BE2C (cell line): ENCODE results near the gene IL5RA.

ENCODE experiments used
- DNase-seq: peaks from one replicate; pipeline ENCODE4 v3.0.0-alpha.2; 2020
- H3K27me3 ChIP-seq: fragments of 250-450 bp; sonication (Bioruptor Pico); 2 replicates; pipeline ENCODE4 v1.5.1; 2020; ENCODE audit warnings: mild to moderate bottlenecking
- H3K36me3 ChIP-seq: fragments of 250-450 bp; sonication (Bioruptor Pico); 2 replicates; pipeline ENCODE4 v1.5.1; 2020; ENCODE audit warnings: mild to moderate bottlenecking
- H3K4me1 ChIP-seq: fragments of 250-450 bp; sonication (Bioruptor Pico); 2 replicates; pipeline ENCODE4 v1.5.1; 2020
- H3K4me3 ChIP-seq: 2 replicates; pipeline ENCODE4 v1.5.1; 2011; ENCODE audit warnings: low read depth, low read length
- H3K9me3 ChIP-seq: fragments of 250-450 bp; sonication (Bioruptor Pico); 2 replicates; pipeline ENCODE4 v1.5.1; 2020
- CTCF ChIP-seq: IDR thresholded peaks from 2 replicates; pipeline ENCODE4 v1.5.1; 2012; ENCODE audit warnings: mild to moderate bottlenecking, low read depth, low read length

The IL5RA gene

GRCh38 chr3:3074551-3075257 lies 35.5 kb downstream of the IL5RA start:
- no peak overlapping the region for H3K4me3 ChIP-seq
- no peaks in the 10 kb centered on the region for H3K27me3 ChIP-seq
- no peaks in the 10 kb centered on the region for H3K4me1 ChIP-seq
- TF ChIP-seq CTCF: no peak
- H3K9me3 ChIP-seq: no peaks in the 10 kb centered on the region
- DNase-seq: no peak
- no peaks in the 10 kb centered on the region for H3K36me3 ChIP-seq

- no peak for DNase-seq
- TF ChIP-seq CTCF: no peak
- Histone ChIP-seq H3K4me1 (no peaks in the 10 kb centered on the region), H3K27me3 (no peaks in the 10 kb centered on the region), H3K36me3 (no peaks in the 10 kb centered on the region), H3K9me3 (no peaks in the 10 kb centered on the region), H3K4me3 (no peak overlapping the region)
Observed at GRCh38 chr3:3071136-3071535, 39.0 kb downstream of the IL5RA start.

GRCh38 chr3:3069723-3070122 lies 40.5 kb downstream of the IL5RA start:
- Histone ChIP-seq H3K36me3 (no peaks in the 10 kb centered on the region), H3K4me3 (no peak overlapping the region), H3K27me3 (no peaks in the 10 kb centered on the region), H3K4me1 (no peaks in the 10 kb centered on the region), H3K9me3 (no peaks in the 10 kb centered on the region)
- TF ChIP-seq CTCF: no peak
- DNase-seq: no peak

GRCh38 chr3:3068358-3068881 lies 41.8 kb downstream of the IL5RA start:
- no peaks in the 10 kb centered on the region for H3K4me1 ChIP-seq
- H3K4me3 ChIP-seq: no peak overlapping the region
- H3K36me3 ChIP-seq: no peaks in the 10 kb centered on the region
- no peaks in the 10 kb centered on the region for H3K9me3 ChIP-seq
- no peak for TF ChIP-seq CTCF
- no peaks in the 10 kb centered on the region for H3K27me3 ChIP-seq
- no peak for DNase-seq

- Histone ChIP-seq H3K27me3 (no peaks in the 10 kb centered on the region), H3K4me3 (no peak overlapping the region), H3K4me1 (no peaks in the 10 kb centered on the region), H3K9me3 (no peaks in the 10 kb centered on the region), H3K36me3 (no peaks in the 10 kb centered on the region)
- DNase-seq: no peak
- TF ChIP-seq CTCF: no peak
Observed at GRCh38 chr3:3066910-3067309, 43.3 kb downstream of the IL5RA start.

GRCh38 chr3:3066378-3066777 lies 43.8 kb downstream of the IL5RA start:
- no peaks in the 10 kb centered on the region for H3K27me3 ChIP-seq
- no peaks in the 10 kb centered on the region for H3K4me1 ChIP-seq
- DNase-seq: no peak
- no peak overlapping the region for H3K4me3 ChIP-seq
- no peaks in the 10 kb centered on the region for H3K9me3 ChIP-seq
- no peaks in the 10 kb centered on the region for H3K36me3 ChIP-seq
- TF ChIP-seq CTCF: no peak
